Activated naive CD4-positive, alpha-beta T cell treated with anti-CD3 and anti-CD28 coated beads, Interleukin-2, amount 50 U/mL, for 72 hours (primary cell): ENCODE measurements around the gene DNAAF5. TPM values are rescaled to one million over a fixed set of nuclear protein-coding genes. Genes with fewer than 3 reads are reported as not detected.

Source experiments
- ATAC-seq, 2 donors: fragments of 150-1000 bp; cut with Tn5 transposase; 2 replicates each; pipeline ENCODE4 v1.10.0; 2021; ENCODE audit warnings: mild to moderate bottlenecking in 2 of 2, moderate library complexity in 2 of 2
- DNase-seq, 2 donors: peaks; one replicate each; pipeline ENCODE4 v3.0.0; 2021 to 2022; ENCODE audit warnings: low spot score in 2 of 2
- H3K27ac Mint-ChIP-seq, 2 donors: one replicate each; pipeline ENCODE4 v1.8.0; 2022; ENCODE audit warnings: mild to moderate bottlenecking in 2 of 2, mixed read lengths in 2 of 2
- H3K36me3 Mint-ChIP-seq, 2 donors: one replicate each; pipeline ENCODE4 v1.8.0; 2022; ENCODE audit warnings: mixed read lengths in 2 of 2
- H3K9me3 Mint-ChIP-seq, 2 donors: one replicate each; pipeline ENCODE4 v1.8.0; 2022; ENCODE audit warnings: mixed read lengths in 2 of 2
- total RNA-seq, 2 donors: library from RNA; stranded (reverse); gene quantifications; one replicate each; pipeline ENCODE4 v1.2.3, GENCODE V29; 2022

The DNAAF5 gene
- total RNA-seq, 2 donors from 2014 or later: 10.7 to 40.4 TPM

DNA sequence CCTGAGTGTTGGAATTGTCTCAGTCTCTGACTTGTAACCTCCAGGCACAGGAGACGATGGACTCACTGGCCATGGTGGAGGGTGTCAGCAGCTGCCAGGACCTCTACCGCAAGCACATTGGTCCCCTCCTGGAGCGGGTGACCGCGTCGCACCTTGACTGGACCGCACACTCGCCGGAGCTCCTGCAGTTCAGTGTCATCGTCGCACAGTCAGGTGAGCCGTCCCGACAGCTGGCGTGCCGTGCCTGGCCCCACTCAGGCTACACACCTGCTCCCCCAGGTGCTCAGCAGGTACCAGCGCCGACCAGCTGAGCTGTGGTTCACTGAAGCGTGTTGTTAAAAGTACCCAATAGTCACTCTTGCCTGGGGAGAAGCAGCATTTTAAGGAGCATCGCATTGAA is 37.3 kb downstream of the DNAAF5 start:
- no peak for DNase-seq
- no peaks in the 10 kb centered on the region for H3K9me3 Mint-ChIP-seq
- peaks cover 0 to 8% of the 10 kb centered on the region in 2 donors for H3K36me3 Mint-ChIP-seq
- H3K27ac Mint-ChIP-seq: no peak overlapping the region
- ATAC-seq: no peak

GRCh38 chr7:765383-765782 is 38.9 kb downstream of the DNAAF5 start:
- no peak overlapping the region for H3K27ac Mint-ChIP-seq
- no peak for ATAC-seq
- H3K9me3 Mint-ChIP-seq: no peaks in the 10 kb centered on the region
- DNase-seq: no peak
- peaks cover 0 to 8% of the 10 kb centered on the region in 2 donors for H3K36me3 Mint-ChIP-seq

DNA sequence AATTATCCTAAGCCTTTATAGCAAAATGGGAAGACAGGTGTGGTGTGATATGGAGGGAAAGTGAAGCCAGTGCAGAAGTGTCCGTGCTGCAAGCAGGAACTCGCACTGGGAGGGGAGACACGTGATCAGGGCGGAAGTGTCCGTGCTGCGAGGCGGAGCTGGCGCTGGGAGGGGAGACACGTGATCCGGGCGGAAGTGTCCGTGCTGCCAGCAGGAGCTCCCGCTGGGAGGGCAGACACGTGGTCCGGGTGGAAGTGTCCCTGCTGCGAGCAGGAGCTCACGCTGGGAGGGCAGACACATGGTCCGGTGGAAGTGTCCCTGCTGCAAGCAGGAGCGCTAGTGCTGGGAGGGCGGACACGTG is 41.1 kb downstream of the DNAAF5 start:
- Mint-ChIP-seq H3K36me3 (peaks cover 0 to 8% of the 10 kb centered on the region in 2 donors), H3K27ac (peak overlapping the region; percentile 4 to 81), H3K9me3 (no peaks in the 10 kb centered on the region)
- ATAC-seq (peak in 1 of 2 donors; percentile 39), DNase-seq (no peak)

DNA sequence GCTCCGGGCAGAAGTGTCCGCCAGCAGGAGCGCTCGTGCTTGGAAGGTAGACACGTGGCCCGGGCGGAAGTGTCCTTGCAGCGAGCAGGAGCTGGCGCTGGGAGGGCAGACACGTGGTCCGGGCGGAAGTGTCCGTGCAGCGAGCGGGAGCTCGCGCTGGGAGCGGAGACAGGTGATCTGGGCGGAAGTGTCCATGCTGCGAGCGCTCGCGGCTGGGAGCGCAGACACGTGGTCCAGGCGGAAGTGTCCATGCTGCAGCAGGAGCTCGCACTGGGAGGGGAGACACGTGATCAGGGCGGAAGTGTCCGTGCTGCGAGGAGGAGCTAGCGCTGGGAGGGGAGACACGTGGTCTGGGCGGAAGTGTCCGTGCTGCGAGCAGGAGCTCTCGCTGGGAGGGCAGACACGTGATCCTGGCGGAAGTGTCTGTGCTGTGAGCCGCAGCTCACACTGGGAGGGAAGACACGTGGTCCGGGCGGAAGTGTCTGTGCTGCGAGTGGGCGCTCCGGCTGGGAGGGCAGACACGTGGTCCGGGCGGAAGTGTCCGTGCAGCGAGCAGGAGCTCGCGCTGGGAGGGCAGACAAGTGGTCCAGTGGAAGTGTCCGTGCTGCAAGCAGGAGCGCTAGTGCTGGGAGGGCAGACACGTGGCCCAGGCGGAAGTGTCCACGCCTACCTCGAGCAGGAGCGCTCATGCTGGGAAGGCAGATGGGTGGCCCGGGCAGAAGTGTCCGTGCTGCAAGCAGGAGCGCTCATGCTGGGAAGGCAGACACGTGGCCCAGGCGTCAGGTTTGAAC is 41.6 kb downstream of the DNAAF5 start:
- ATAC-seq (peak in 1 of 2 donors; percentile 60), DNase-seq (no peak)
- peaks cover 0 to 8% of the 10 kb centered on the region in 2 donors for H3K36me3 Mint-ChIP-seq
- H3K9me3 Mint-ChIP-seq: no peaks in the 10 kb centered on the region
- H3K27ac Mint-ChIP-seq: peak overlapping the region in 1 of 2 donors; percentile 81

- ATAC-seq (peak in 1 of 2 donors; percentile 24), DNase-seq (no peak)
- no peaks in the 10 kb centered on the region for H3K9me3 Mint-ChIP-seq
- peaks cover 0 to 8% of the 10 kb centered on the region in 2 donors for H3K36me3 Mint-ChIP-seq
- no peak overlapping the region for H3K27ac Mint-ChIP-seq
Observed at GRCh38 chr7:768881-769504, 42.5 kb downstream of the DNAAF5 start.

DNA sequence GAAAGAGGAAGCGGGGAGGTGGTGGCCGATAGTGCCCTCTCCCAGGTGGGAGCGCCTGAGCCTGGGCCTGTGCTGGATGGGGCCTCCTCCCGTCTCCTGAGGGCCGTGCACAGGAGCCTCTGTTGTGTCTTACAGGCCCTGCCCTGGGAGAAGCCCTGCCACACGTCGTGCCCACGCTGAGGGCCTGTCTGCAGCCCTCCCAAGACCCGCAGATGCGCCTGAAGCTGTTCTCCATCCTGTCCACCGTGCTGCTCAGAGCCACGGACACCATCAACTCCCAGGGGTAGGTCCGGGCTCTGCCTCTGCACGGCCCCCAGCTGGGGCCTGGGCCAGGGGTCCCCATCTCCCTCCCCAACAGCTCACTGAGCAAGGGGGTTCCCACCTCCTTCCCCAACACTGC is 43.8 kb downstream of the DNAAF5 start:
- DNase-seq (no peak), ATAC-seq (no peak)
- Mint-ChIP-seq H3K9me3 (no peaks in the 10 kb centered on the region), H3K36me3 (peaks cover 0 to 8% of the 10 kb centered on the region in 2 donors), H3K27ac (peak overlapping the region in 1 of 2 donors; percentile 39)

DNA sequence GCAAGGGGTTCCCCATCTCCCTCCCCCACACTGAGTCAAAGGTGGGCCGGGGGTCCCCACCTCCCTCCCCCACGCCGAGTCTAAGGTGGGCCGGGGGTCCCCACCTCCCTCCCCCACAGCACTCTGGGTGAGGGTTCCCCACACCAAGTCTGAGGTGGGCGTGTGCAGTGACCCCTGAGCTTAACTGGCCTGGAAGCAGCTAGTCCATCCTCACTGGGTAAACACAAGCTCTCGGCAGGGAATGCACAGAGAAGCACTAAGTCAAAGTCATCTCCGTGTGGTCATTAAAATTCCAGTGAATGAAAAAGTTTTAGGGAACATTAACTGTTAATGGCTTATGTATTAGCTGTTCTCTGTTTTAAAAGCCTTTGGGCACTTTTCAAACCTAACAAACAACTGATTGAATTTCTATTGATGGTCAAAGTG is 44.3 kb downstream of the DNAAF5 start:
- peak overlapping the region in 1 of 2 donors; percentile 39 for H3K27ac Mint-ChIP-seq
- no peaks in the 10 kb centered on the region for H3K9me3 Mint-ChIP-seq
- DNase-seq (no peak), ATAC-seq (no peak)
- peaks cover 0 to 8% of the 10 kb centered on the region in 2 donors for H3K36me3 Mint-ChIP-seq

- Mint-ChIP-seq H3K27ac (peak overlapping the region in 1 of 2 donors; percentile 39), H3K9me3 (no peaks in the 10 kb centered on the region), H3K36me3 (peaks cover 0 to 8% of the 10 kb centered on the region in 2 donors)
- ATAC-seq (no peak), DNase-seq (no peak)
Observed at GRCh38 chr7:771234-772004, 44.9 kb downstream of the DNAAF5 start.

- no peak for DNase-seq
- Mint-ChIP-seq H3K27ac (no peak overlapping the region), H3K36me3 (peaks cover 0 to 8% of the 10 kb centered on the region in 2 donors), H3K9me3 (no peaks in the 10 kb centered on the region)
- ATAC-seq: no peak
Observed at GRCh38 chr7:772005-772294, 45.5 kb downstream of the DNAAF5 start.

DNA sequence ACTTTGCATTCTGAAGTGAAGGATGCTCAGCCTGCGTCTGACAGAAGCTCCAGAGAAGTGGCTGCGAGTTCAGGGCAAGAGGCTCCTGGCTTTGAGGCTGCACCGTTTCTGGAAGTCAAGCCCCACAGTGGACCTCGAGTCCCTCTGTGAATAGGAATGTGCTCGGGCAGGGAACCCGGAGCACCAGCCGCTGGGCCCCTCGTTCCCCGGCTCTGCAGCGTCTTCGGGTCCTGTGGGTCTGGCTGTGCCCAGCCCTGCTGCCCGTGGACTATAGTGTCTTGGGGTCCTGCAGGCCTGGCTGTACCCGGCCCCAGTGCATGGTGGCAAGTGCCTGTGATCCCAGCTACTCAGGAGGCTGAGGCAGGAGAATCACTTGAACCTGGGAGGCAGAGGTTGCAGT is 45.9 kb downstream of the DNAAF5 start:
- DNase-seq: no peak
- H3K9me3 Mint-ChIP-seq: no peaks in the 10 kb centered on the region
- ATAC-seq: no peak
- H3K36me3 Mint-ChIP-seq: peaks cover 0 to 11% of the 10 kb centered on the region in 2 donors
- H3K27ac Mint-ChIP-seq: no peak overlapping the region

- Mint-ChIP-seq H3K36me3 (peaks cover 0 to 8% of the 10 kb centered on the region in 2 donors), H3K9me3 (no peaks in the 10 kb centered on the region), H3K27ac (no peak overlapping the region)
- DNase-seq: no peak
- ATAC-seq: no peak
Observed at GRCh38 chr7:772861-773621, 46.5 kb downstream of the DNAAF5 start.

DNA sequence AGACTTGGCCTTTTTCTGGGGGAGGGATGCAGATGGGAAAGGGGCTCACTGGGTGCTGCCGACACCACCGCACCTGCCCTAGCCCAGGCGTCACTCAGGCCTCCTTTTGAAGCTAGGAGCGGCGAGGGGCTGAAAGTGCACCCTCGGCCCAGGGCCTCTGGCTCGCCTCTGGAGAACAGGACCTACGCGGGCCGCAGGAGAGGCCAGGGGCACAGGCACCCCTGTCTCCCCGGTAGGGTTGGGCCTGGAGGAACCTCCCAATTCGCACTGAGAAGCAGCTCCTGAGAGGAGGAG is 47.1 kb downstream of the DNAAF5 start:
- DNase-seq (no peak), ATAC-seq (no peak)
- Mint-ChIP-seq H3K9me3 (no peaks in the 10 kb centered on the region), H3K27ac (no peak overlapping the region), H3K36me3 (peaks cover 0 to 4% of the 10 kb centered on the region in 2 donors)

GRCh38 chr7:774161-775109 is 47.9 kb downstream of the DNAAF5 start:
- H3K27ac Mint-ChIP-seq: no peak overlapping the region
- H3K36me3 Mint-ChIP-seq: peaks cover 0 to 4% of the 10 kb centered on the region in 2 donors
- no peaks in the 10 kb centered on the region for H3K9me3 Mint-ChIP-seq
- ATAC-seq: peak; percentile 76 to 82
- DNase-seq: peak in 1 of 2 donors; percentile 83

GRCh38 chr7:776381-776780 is 49.9 kb downstream of the DNAAF5 start:
- Mint-ChIP-seq H3K27ac (peak overlapping the region in 1 of 2 donors; percentile 84), H3K36me3 (peaks cover 0 to 4% of the 10 kb centered on the region in 2 donors), H3K9me3 (no peaks in the 10 kb centered on the region)
- DNase-seq: no peak
- no peak for ATAC-seq

DNA sequence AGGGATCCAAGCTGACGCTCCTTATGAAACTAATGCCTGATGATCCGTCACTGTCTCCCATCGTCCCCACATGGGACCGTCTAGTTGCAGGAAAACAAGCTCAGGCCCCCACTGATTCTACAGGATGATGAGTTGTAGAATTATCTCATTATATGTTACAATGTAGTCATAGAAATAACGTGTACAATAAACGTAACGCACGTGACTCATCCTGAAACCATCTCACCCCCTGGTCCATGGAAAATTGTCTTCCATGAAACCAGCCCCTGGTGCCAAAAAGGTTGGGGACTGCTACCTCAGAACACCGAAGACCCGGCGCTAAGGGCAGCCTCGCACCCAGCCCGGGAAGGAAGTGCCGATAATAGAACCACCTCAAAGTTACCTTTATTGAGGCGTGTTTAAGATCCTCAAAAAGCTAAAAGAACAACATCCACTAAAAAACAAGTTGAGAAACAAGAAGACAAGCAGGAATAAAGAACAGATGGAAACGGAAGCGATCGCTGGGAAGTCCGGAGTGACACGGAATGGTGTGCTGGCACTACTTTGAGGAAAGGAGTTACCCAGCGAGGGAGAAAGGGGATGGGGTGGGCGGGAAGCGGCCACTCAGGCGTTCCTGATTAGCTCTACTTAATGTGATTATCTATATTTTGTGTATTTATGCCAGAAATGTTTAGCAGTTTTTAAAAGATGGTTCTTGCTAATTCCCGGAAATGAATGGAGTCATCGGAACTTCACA is 50.7 kb downstream of the DNAAF5 start:
- ATAC-seq (no peak), DNase-seq (no peak)
- Mint-ChIP-seq H3K27ac (peak overlapping the region in 1 of 2 donors; percentile 75), H3K9me3 (no peaks in the 10 kb centered on the region), H3K36me3 (peaks cover 0 to 4% of the 10 kb centered on the region in 2 donors)
